Neural cell (in vitro differentiated cells): Measurements from ENCODE around the gene AHCTF1. TPM values are rescaled to one million over a fixed set of nuclear protein-coding genes. Genes with fewer than 3 reads are reported as not detected.

Source experiments
- H2AFZ ChIP-seq: fragments of 200-600, 300-800 bp; sonication (generic), shearing (Covaris generic); 2 replicates; pipeline ENCODE4 v1.6.0; 2014; ENCODE audit warnings: low read depth, mild to moderate bottlenecking, antibody characterized with exemption, low read length, moderate library complexity
- H3F3A ChIP-seq: fragments of 200-600 bp; shearing (Covaris generic); 2 replicates; pipeline ENCODE4 v1.6.1; 2016; ENCODE audit warnings: mild to moderate bottlenecking, moderate library complexity, mixed read lengths, antibody characterized with exemption, low read length; ENCODE audit not compliant: insufficient read depth, poor library complexity, severe bottlenecking
- H3K27ac ChIP-seq: fragments of 200-600, 300-800 bp; sonication (generic), shearing (Covaris generic); 2 replicates; pipeline ENCODE4 v1.5.1; 2014; ENCODE audit warnings: mild to moderate bottlenecking, low read length, moderate library complexity
- H3K27me3 ChIP-seq: fragments of 300-800, 200-600 bp; sonication (generic), shearing (Covaris generic); 2 replicates; pipeline ENCODE4 v1.6.0; 2014; ENCODE audit warnings: mild to moderate bottlenecking, low read depth, low read length, moderate library complexity; ENCODE audit not compliant: insufficient read depth
- H3K36me3 ChIP-seq: fragments of 300-800, 200-600 bp; sonication (generic), shearing (Covaris generic); 2 replicates; pipeline ENCODE4 v1.5.1; 2014; ENCODE audit warnings: mild to moderate bottlenecking, antibody characterized with exemption, low read length, moderate library complexity; ENCODE audit not compliant: insufficient read depth
- H3K4me2 ChIP-seq: fragments of 300-800, 200-600 bp; sonication (generic), shearing (Covaris generic); 2 replicates; pipeline ENCODE4 v1.6.0; 2014; ENCODE audit warnings: mild to moderate bottlenecking, low read length
- H3K4me3 ChIP-seq: fragments of 300-800, 200-600 bp; sonication (generic), shearing (Covaris generic); 2 replicates; pipeline ENCODE4 v1.5.1; 2014; ENCODE audit warnings: mild to moderate bottlenecking, low read length, moderate library complexity
- H3K79me2 ChIP-seq: fragments of 200-600 bp; shearing (Covaris generic); replicated peaks from 2 replicates; pipeline ENCODE4 v1.6.0; 2014; ENCODE audit warnings: mild to moderate bottlenecking, low read length, moderate library complexity; ENCODE audit not compliant: insufficient read depth
- H3K9ac ChIP-seq: fragments of 300-800, 200-600 bp; sonication (generic), shearing (Covaris generic); 2 replicates; pipeline ENCODE4 v1.6.1; 2016; ENCODE audit warnings: mild to moderate bottlenecking, low read length, mixed read lengths
- H3K9me2 ChIP-seq: fragments of 200-600 bp; shearing (Covaris generic); 2 replicates; pipeline ENCODE4 v1.6.1; 2016; ENCODE audit warnings: mild to moderate bottlenecking, low read length, mixed read lengths; ENCODE audit not compliant: insufficient read depth
- H3K9me3 ChIP-seq: fragments of 200-600, 300-800 bp; sonication (generic), shearing (Covaris generic); 2 replicates; pipeline ENCODE4 v1.6.1; 2016; ENCODE audit warnings: mild to moderate bottlenecking, mixed run types, low read length, moderate library complexity, mixed read lengths
- H4K20me1 ChIP-seq: fragments of 200-600 bp; shearing (Covaris generic); 2 replicates; pipeline ENCODE4 v1.6.1; 2016; ENCODE audit warnings: mild to moderate bottlenecking, mixed run types; ENCODE audit not compliant: insufficient read depth
- EP300 ChIP-seq: fragments of 450-650 bp; conservative IDR thresholded peaks from 2 replicates; pipeline ENCODE4 v1.6.1; 2014; ENCODE audit warnings: antibody characterized with exemption, mild to moderate bottlenecking, moderate library complexity; ENCODE audit not compliant: poor library complexity, severe bottlenecking
- EZH2 ChIP-seq: fragments of 200-600, 300-800 bp; shearing (Covaris generic), sonication (generic); IDR thresholded peaks from 2 replicates; pipeline ENCODE4 v1.6.1; 2014; ENCODE audit warnings: antibody characterized with exemption, low read length, borderline replicate concordance, mild to moderate bottlenecking; ENCODE audit not compliant: insufficient read depth, poor library complexity, severe bottlenecking
- MXI1 ChIP-seq: fragments of 450-650 bp; conservative IDR thresholded peaks from 2 replicates; pipeline ENCODE4 v1.6.1; 2014; ENCODE audit warnings: antibody characterized with exemption, mild to moderate bottlenecking; ENCODE audit not compliant: poor library complexity, severe bottlenecking
- POLR2AphosphoS5 ChIP-seq: IDR thresholded peaks from 2 replicates; pipeline ENCODE4 v1.6.1; 2012
- RAD21 ChIP-seq: fragments of 450-650 bp; conservative IDR thresholded peaks from 2 replicates; pipeline ENCODE4 v1.6.1; 2014; ENCODE audit warnings: antibody characterized with exemption, mild to moderate bottlenecking, moderate library complexity
- SMC3 ChIP-seq: fragments of 450-650 bp; conservative IDR thresholded peaks from 2 replicates; pipeline ENCODE4 v1.6.1; 2014; ENCODE audit warnings: antibody characterized with exemption, mild to moderate bottlenecking, moderate library complexity; ENCODE audit not compliant: poor library complexity
- TAF1 ChIP-seq: IDR thresholded peaks from 2 replicates; pipeline ENCODE4 v1.6.1; 2012; ENCODE audit warnings: low read depth
- polyA plus RNA-seq: library from polyadenylated mRNA; depleted of rRNA; stranded (reverse); fragments of >200 nt; gene quantifications from 2 replicates; pipeline ENCODE4 v1.2.3, GENCODE V29; 2014
- TF ChIP-seq, protein P1 (sequence below): fragments of 450-650 bp; IDR thresholded peaks from 2 replicates; pipeline ENCODE4 v1.5.1; 2014; ENCODE audit warnings: antibody characterized with exemption, mild to moderate bottlenecking, moderate library complexity; ENCODE audit not compliant: poor library complexity, severe bottlenecking
- TF ChIP-seq, protein P2 (sequence below): IDR thresholded peaks from 2 replicates; pipeline ENCODE4 v1.6.1; 2012; ENCODE audit warnings: borderline replicate concordance

Gene AHCTF1
- polyA plus RNA-seq, 1 donor from 2014 or later, result 27.1 TPM

DNA sequence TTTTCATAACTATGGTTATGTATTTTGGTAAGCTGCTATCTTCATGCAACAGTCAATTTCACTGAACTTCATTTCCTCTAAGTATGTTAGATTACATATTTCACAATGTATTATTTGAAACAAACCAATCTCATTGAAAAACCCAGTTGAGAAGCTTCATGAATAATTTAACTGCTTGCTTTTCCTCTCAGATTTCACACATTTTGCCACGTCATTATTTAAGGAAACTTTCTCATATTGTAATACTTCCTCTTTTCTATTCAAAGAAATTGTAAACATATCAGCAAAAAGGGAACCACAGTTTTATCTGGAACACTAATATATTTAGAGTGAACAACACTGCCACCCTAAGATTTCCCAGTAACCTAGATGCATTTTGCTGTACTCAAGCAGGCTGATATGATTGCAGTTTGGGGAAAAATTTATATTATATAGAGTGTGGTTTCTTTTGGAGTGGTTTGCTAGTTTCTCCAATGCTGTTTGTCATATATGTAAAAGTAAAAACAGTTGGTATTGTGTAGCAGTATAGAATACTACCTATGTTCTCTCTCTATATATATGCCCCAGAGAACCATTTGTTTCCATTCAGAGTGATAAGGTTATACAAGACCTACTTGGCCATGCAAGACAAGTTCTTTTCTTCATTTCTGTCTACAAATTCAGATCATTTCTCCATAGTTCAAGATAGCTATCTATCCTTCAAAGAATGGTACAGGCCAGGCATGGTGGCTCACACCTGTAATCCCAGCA is 28.4 kb upstream of the AHCTF1 start:
- Histone ChIP-seq H3K9ac (no peak overlapping the region), H3K9me2 (no peaks in the 10 kb centered on the region), H3K36me3 (no peaks in the 10 kb centered on the region), H4K20me1 (no peaks in the 10 kb centered on the region), H3K27ac (no peak overlapping the region), H3K4me2 (no peak overlapping the region), H3K79me2 (no peaks in the 10 kb centered on the region), H3K4me3 (no peak overlapping the region), H3K9me3 (no peaks in the 10 kb centered on the region), H3F3A (no peaks in the 10 kb centered on the region), H2AFZ (no peak overlapping the region), H3K27me3 (no peaks in the 10 kb centered on the region)
- TF ChIP-seq MXI1, result no peak
- TF ChIP-seq SMC3, result no peak
- no peak for TF ChIP-seq TAF1
- TF ChIP-seq EZH2, result no peak
- no peak for TF ChIP-seq RAD21
- TF ChIP-seq, protein P1, sequence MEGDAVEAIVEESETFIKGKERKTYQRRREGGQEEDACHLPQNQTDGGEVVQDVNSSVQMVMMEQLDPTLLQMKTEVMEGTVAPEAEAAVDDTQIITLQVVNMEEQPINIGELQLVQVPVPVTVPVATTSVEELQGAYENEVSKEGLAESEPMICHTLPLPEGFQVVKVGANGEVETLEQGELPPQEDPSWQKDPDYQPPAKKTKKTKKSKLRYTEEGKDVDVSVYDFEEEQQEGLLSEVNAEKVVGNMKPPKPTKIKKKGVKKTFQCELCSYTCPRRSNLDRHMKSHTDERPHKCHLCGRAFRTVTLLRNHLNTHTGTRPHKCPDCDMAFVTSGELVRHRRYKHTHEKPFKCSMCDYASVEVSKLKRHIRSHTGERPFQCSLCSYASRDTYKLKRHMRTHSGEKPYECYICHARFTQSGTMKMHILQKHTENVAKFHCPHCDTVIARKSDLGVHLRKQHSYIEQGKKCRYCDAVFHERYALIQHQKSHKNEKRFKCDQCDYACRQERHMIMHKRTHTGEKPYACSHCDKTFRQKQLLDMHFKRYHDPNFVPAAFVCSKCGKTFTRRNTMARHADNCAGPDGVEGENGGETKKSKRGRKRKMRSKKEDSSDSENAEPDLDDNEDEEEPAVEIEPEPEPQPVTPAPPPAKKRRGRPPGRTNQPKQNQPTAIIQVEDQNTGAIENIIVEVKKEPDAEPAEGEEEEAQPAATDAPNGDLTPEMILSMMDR, result no peak
- TF ChIP-seq EP300, result no peak
- TF ChIP-seq, protein P2, sequence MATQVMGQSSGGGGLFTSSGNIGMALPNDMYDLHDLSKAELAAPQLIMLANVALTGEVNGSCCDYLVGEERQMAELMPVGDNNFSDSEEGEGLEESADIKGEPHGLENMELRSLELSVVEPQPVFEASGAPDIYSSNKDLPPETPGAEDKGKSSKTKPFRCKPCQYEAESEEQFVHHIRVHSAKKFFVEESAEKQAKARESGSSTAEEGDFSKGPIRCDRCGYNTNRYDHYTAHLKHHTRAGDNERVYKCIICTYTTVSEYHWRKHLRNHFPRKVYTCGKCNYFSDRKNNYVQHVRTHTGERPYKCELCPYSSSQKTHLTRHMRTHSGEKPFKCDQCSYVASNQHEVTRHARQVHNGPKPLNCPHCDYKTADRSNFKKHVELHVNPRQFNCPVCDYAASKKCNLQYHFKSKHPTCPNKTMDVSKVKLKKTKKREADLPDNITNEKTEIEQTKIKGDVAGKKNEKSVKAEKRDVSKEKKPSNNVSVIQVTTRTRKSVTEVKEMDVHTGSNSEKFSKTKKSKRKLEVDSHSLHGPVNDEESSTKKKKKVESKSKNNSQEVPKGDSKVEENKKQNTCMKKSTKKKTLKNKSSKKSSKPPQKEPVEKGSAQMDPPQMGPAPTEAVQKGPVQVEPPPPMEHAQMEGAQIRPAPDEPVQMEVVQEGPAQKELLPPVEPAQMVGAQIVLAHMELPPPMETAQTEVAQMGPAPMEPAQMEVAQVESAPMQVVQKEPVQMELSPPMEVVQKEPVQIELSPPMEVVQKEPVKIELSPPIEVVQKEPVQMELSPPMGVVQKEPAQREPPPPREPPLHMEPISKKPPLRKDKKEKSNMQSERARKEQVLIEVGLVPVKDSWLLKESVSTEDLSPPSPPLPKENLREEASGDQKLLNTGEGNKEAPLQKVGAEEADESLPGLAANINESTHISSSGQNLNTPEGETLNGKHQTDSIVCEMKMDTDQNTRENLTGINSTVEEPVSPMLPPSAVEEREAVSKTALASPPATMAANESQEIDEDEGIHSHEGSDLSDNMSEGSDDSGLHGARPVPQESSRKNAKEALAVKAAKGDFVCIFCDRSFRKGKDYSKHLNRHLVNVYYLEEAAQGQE, result no peak
- no peak for TF ChIP-seq POLR2AphosphoS5

DNA sequence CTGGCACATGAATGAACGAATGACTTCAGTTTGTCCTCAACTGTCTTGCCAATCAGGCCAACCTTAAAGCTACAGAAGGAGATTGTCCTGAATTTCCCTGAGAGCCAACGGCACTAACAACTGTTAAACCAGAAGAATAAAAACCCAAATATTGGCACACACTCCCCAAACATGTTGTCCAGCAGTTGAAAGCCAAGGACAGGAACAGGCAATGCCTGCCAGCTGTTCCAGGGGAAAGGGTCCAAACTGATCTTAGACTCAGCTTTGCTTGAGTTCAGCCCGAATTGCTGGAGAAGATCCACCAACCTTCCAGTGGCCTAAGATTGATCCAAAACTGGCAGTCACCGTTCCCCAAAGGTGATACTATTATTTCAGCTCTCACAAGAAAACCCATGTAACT is 22.4 kb upstream of the AHCTF1 start:
- Histone ChIP-seq H3K79me2 (no peaks in the 10 kb centered on the region), H3K9me3 (no peaks in the 10 kb centered on the region), H3K9me2 (no peaks in the 10 kb centered on the region), H2AFZ (no peak overlapping the region), H3K36me3 (no peaks in the 10 kb centered on the region), H3K9ac (no peak overlapping the region), H3K27me3 (no peaks in the 10 kb centered on the region), H3F3A (no peaks in the 10 kb centered on the region), H3K4me2 (no peak overlapping the region), H4K20me1 (no peaks in the 10 kb centered on the region), H3K27ac (no peak overlapping the region), H3K4me3 (no peak overlapping the region)
- TF ChIP-seq EZH2 (no peak), SMC3 (no peak)
- TF ChIP-seq, protein P1, result no peak
